Right atrium auricular region (tissue), 2 donors: Measurements from ENCODE around the gene HS6ST2. TPM values are rescaled to one million over a fixed set of nuclear protein-coding genes. Genes with fewer than 3 reads are reported as not detected.

Experiments
- DNase-seq: peaks from one replicate; pipeline ENCODE4 v3.0.0-alpha.2; 2019; ENCODE audit warnings: low spot score
- H3K27ac ChIP-seq, 2 donors: fragments of 200-600 bp; sonication (generic); 1 replicate in 1 of 2; 2 replicates in 1 of 2; pipeline ENCODE4 v1.5.1; 2016 to 2019
- H3K27me3 ChIP-seq, 2 donors: fragments of 200-600 bp; sonication (generic); one replicate each; pipeline versions ENCODE4 v1.5.1 to v1.6.0; 2017 to 2019
- H3K36me3 ChIP-seq: fragments of 200-600 bp; sonication (generic); one replicate; pipeline ENCODE4 v1.5.1; 2016
- H3K4me1 ChIP-seq, 2 donors: fragments of 200-600 bp; sonication (generic); one replicate each; pipeline versions ENCODE4 v1.5.1 to v1.6.0; 2017 to 2019
- H3K4me3 ChIP-seq, 2 donors: fragments of 200-600 bp; sonication (generic); 1 replicate in 1 of 2; 2 replicates in 1 of 2; pipeline ENCODE4 v1.5.1; 2017 to 2019; ENCODE audit warnings: mild to moderate bottlenecking in 1 of 2, moderate library complexity in 1 of 2
- H3K9me3 ChIP-seq, 2 donors: fragments of 200-600 bp; sonication (generic); one replicate each; pipeline ENCODE4 v1.5.1; 2019
- CTCF ChIP-seq, 2 donors: fragments of 200-600 bp; sonication (generic); IDR thresholded peaks; one replicate each; pipeline ENCODE4 v1.5.1; 2019; ENCODE audit warnings: antibody characterized with exemption in 2 of 2
- total RNA-seq, 2 donors: library from RNA; depleted of rRNA; stranded (reverse); fragments of >200 nt; gene quantifications; one replicate each; pipeline ENCODE4 v1.1.0, GENCODE V29; 2016

The HS6ST2 gene
- total RNA-seq, 2 donors from 2014 or later = 0.26 to 0.39 TPM

DNA sequence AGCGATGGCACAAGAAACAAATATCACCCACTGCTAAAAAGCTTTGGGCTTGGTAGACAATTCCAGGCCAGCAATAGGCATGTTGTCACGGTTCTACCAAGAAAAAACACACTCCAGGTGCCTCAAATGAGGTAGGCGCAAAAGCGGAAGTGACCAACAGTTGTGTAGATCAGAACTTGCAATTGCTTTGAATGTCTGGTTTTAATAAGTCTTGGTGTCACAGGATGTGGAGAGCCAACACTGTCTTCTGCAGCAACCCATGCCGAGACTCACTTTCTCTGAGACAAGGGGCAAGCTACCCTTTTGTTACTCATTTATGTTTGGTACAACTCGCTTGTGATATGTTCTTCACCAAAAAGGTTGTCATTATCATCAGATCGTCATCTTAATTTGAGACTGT, 188.8 kb downstream of the HS6ST2 start:
- no peak for DNase-seq
- no peaks in the 10 kb centered on the region for H3K36me3 ChIP-seq
- TF ChIP-seq CTCF (IDR thresholded peaks at IDR 0.05) = no peak
- no peaks in the 10 kb centered on the region for H3K9me3 ChIP-seq
- H3K4me1 ChIP-seq = no peaks in the 10 kb centered on the region
- no peak overlapping the region for H3K4me3 ChIP-seq
- H3K27ac ChIP-seq = no peak overlapping the region
- H3K27me3 ChIP-seq = no peaks in the 10 kb centered on the region

DNA sequence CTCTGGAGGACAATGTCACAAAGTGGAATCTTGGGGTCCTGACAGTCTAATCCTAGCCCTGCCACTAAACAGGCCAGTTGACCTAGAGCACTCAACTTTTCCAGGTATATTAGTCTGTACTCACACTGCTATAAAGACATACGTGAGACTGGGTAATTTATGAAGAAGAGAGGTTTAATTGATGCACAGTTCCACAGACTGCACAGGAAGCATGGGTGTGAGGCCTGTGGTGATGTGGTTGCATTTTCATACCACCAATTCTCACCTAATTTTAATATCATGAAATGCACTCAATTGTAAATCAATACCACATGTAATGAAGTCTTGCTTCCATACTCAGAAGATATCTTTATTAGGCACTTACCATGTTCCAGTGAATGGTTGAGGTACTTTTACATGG, 192.0 kb downstream of the HS6ST2 start:
- Histone ChIP-seq H3K36me3 (no peaks in the 10 kb centered on the region), H3K4me1 (no peaks in the 10 kb centered on the region), H3K27me3 (no peaks in the 10 kb centered on the region), H3K4me3 (no peak overlapping the region), H3K27ac (no peak overlapping the region), H3K9me3 (no peaks in the 10 kb centered on the region)
- no peak for TF ChIP-seq CTCF (IDR thresholded peaks at IDR 0.05)
- no peak for DNase-seq

GRCh38 chrX:132763528-132763927, 194.9 kb downstream of the HS6ST2 start:
- Histone ChIP-seq H3K9me3 (no peaks in the 10 kb centered on the region), H3K36me3 (no peaks in the 10 kb centered on the region), H3K4me3 (no peak overlapping the region), H3K27me3 (no peaks in the 10 kb centered on the region), H3K4me1 (no peaks in the 10 kb centered on the region), H3K27ac (no peak overlapping the region)
- TF ChIP-seq CTCF (IDR thresholded peaks at IDR 0.05) = no peak
- no peak for DNase-seq

DNA sequence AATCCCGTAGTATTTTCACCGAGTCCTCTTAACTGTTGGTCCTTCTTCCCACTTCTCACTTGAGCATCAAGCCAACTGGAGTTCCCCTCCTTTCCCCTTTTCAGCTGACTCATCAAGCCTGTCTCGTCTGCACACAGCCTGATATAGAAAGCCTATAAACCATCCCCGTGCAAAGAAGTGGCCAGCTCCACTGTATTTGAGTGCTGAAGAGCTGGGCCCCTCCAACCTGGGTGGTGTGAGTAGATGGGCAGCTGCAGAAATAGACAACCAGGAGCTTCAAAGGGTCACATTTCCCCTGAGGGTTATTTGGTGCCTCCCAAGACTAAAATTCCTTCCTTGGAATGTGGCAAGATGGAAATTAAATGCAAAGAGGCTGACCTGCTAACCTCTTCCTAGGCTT, 199.7 kb downstream of the HS6ST2 start:
- Histone ChIP-seq H3K4me1 (no peaks in the 10 kb centered on the region), H3K9me3 (no peaks in the 10 kb centered on the region), H3K36me3 (no peaks in the 10 kb centered on the region), H3K27ac (no peak overlapping the region), H3K27me3 (no peaks in the 10 kb centered on the region), H3K4me3 (no peak overlapping the region)
- no peak for TF ChIP-seq CTCF (IDR thresholded peaks at IDR 0.05)
- no peak for DNase-seq

- Histone ChIP-seq H3K9me3 (no peaks in the 10 kb centered on the region), H3K36me3 (no peaks in the 10 kb centered on the region), H3K4me1 (no peaks in the 10 kb centered on the region), H3K27me3 (no peaks in the 10 kb centered on the region), H3K4me3 (no peak overlapping the region), H3K27ac (no peak overlapping the region)
- no peak for DNase-seq
- no peak for TF ChIP-seq CTCF (IDR thresholded peaks at IDR 0.05)
These were observed 201.3 kb downstream of the HS6ST2 start for GRCh38 chrX:132757066-132757623.

DNA sequence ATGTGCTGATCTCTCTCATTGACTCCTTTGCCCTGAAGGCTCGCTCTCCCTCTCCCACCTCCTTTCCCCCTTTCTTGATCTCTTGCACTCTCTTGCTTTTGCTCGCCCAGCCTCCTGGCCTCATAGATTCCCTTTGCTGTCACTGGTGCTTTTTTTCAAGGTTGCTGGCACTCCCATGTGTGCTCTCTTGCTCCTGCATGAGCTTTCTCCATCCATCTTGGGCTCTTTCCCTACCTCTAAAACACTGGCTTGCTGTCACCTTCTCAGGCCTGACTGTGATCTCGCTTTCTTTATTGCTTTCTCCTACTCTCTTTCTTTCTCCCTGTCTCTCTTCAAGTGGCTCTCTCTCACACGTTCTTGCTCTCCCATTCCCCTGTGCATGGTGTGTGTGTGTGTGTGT, 202.0 kb downstream of the HS6ST2 start:
- Histone ChIP-seq H3K4me3 (no peak overlapping the region), H3K27ac (no peak overlapping the region), H3K36me3 (no peaks in the 10 kb centered on the region), H3K9me3 (no peaks in the 10 kb centered on the region), H3K27me3 (no peaks in the 10 kb centered on the region), H3K4me1 (no peaks in the 10 kb centered on the region)
- no peak for TF ChIP-seq CTCF (IDR thresholded peaks at IDR 0.05)
- DNase-seq = no peak
